HG03064 (cell line): Measurements from ENCODE around the gene ADPRHL1.
"Not testable (repeated sequence)": the region's sequence is repeated elsewhere in the genome, so short reads cannot be mapped to it uniquely, and the experiment has no call there.

ENCODE experiments used
- ATAC-seq: cut with Tn5 transposase; IDR thresholded peaks from one replicate; pipeline ENCODE4 v1.9.1; 2021; ENCODE audit warnings: low read depth; ENCODE audit not compliant: unreplicated experiment

Gene ADPRHL1

DNA sequence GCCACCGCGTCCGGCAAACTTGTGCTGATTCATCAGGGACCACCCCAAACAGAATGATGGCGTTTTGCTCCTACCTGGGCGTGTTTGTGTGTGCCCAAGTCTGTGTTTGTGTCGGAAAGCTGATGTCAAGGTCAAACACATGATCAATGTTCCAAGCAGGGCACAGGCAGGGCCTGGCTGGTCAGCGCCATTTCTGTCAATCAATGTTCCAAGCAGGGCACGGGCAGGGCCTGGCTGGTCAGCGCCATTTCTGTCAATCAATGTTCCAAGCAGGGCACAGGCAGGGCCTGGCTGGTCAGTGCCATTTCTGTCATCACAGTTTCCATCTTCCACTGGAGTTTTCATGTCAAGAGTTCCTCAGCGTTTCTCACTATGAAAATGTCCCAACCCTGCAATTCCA lies 74.5 kb downstream of the ADPRHL1 start:
- no peak for ATAC-seq

DNA sequence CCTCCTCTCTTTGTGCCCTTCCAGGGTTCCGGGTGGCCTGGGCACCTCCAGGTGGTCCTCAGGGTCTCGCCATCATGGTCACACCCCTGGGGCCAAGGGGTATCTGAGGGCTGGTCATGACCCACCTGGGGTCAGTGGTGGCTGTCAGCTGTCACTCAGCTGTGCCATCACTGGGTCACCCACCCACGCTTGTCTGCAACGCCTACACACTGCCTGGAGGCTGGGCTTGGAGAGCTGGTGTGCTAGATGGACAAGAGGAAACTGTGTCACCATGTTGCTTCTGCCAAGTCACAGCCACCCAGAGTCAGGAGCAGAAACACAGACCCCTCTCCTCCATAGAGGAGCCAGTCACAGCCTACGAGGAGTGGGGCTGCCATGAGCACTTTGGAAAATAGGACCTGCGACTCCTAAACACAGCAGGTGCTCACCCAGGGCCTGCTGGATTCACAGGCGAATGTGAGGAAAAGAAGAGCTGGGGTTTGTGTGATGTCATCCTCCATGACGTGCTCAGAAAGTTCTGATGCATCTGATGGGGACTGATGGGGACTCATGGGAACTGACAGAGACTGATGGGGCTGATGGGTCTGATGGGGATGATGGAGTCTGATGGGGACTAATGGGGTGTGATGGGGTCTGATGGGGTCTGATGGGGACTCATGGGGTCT lies 78.6 kb downstream of the ADPRHL1 start:
- ATAC-seq: no peak

DNA sequence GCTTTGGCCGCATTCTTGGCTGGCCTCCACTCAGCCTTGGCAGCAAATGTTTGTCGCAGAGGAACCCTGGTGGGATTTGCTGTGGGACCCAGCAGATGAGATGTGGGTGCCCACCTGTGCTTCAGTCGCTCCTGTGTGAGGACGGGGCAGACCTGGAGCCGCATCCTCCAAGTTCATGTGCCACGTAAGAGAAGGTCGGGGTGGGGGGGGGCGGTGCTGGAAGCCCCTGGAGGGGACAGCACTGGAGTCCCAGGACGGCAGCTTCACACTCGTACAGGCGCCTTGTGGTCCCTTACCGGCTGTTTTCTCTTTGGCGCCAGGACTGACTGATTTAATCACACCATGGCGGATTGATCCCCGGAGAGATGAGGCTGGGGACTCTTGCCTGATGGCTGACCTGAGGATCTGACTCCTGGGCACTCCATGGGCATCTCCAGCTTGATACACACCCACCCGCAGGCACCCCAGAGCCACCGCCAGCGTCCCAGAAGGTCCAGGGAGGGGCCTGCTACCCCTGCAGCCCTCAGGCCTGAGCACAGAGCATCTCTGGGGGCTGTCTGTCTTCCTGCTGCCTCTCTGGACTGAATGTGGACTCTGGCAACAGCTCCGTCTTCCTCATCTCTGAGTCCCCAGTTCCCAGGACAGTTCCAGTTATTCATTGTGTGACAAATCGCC lies 79.3 kb downstream of the ADPRHL1 start:
- ATAC-seq: no peak

DNA sequence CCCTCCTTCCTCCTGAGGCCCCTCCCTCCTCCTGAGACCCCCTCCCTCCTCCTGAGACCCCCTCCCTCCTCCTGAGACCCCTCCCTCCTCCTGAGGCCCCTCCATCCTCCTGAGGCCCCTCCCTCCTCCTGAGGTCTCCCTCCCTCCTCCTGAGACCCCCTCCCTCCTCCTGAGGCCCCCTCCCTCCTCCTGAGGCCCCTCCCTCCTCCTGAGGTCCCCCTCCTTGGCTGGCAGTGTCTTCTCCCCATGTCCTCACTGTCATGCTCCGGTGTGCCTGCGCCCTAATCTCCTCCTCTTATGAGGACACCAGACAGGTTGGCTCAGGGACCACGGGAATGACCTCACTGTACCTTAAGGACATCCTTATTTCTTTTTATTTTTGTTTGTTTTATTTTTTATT lies 81.6 kb downstream of the ADPRHL1 start:
- not testable (repeated sequence) for ATAC-seq

DNA sequence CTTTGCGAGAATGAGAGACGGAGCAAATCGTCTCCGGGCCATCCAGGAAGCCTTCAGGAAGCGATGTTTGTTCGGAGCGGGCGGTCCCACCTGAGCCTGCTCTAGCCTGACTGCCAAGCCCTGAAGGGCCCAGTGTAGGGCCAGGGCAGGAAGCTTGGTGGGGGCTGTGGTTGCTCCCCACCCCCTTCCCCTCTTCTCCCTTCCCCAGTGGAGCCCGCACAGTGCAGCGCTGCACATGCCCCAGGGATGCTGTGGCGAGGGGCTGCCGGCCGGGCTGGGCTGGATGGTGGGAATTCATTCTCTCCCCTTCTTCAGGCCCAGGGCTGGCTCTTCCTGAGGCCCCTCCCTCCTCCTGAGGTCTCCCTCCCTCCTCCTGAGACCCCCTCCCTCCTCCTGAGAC lies 82.2 kb downstream of the ADPRHL1 start:
- no peak for ATAC-seq

DNA sequence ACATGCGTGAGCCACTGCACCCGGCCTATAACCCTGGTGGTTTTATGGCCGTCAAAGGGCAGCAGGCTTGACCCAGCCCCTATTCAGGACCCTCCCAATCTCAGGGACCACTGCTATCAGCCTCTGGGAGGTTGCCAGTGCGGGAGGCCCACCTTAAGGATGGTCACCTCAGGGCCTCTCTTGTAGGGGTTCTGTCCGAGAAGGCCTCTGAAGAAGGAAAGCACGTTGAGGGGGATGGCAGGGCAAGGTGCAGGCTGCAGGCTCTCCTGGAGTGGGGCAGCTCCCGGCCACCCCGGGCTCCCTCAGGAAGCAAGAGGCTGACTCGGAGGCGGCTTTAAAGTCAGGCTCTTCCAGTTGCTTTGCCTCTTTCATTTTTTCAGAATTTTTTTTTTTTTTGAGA lies 83.4 kb downstream of the ADPRHL1 start:
- ATAC-seq: no peak

DNA sequence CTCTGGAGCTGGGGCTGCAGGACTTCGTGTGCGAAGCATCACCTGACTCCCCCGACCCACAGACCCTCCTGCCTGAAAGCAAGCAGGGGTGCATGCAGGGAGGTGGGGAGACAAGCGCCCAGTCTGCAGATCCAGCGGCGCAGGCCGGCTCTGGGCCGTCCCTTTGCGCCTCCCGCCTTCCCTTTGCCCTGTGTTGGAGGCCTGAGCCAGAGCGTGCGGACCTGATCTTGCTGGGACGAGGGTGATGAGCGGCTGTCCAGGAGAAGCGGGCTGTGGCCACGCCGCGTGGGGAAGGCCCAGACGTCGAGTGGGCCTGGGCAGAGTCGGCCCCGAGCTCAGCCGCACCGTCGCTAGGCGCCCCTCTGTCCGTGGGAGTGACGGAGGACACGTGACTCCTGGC lies 84.1 kb downstream of the ADPRHL1 start:
- ATAC-seq: no peak

DNA sequence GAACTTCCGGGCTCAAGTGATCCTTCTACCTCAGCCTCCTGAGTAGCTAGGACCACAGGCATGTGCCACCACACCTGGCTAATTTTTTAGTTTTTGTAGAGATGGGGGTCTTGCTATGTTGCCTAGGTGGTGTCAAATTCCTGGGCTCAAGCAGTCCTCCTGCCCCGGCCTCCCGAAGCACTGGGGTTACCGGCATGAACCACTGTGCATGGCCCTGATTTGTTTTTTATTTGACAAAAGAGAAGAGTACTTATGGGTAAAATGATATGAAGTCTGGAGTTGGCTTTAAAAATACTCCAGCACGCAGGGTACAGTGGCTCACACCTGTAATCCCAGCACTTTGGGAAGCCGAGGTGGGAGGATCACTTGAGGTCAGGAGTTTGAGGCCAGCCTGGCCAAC lies 84.9 kb downstream of the ADPRHL1 start:
- ATAC-seq: not testable (repeated sequence)

DNA sequence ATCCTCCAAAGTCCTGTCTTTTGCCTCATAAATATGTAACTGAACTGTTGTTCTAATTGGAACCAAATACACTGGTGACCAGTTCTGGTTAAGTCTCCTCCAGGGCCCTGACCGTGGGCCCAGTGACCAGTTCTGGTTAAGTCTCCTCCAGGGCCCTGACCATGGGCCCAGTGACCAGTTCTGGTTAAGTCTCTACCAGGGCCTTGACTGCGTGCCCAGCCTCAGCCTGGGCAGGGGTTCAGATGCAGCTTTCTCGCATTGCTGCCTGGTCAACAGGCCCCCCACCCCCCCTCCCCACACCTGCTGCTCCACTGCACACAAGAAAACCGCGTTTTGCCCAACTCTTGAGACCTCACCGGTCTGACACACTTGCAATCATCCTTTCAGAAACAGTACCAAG lies 85.5 kb downstream of the ADPRHL1 start:
- no peak for ATAC-seq

DNA sequence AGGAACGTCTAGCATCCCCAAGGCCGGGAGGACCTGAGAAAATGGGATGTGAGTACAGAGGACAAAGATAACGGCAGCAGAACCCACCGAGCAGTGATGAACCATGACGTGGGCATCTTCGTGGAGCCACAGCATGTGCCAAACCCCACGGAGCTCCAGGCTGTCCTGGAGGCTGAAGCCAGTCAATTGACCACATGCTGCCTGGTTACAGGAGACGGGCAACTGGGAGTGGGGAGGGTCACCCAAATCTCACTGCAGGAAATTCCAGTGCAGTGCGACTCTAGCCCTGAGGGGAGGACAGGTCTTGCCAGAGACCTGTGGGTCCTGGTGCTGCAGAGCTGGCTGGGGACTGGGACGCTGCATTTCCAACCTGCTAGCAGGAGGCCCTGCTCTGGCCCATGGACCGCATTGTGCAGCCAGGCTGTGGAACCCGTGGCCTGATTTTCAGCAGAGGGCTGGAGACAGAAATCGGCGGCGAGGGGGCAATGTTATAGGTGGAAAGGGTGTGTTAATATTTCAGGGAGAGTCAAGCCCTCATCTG lies 86.2 kb downstream of the ADPRHL1 start:
- no peak for ATAC-seq

DNA sequence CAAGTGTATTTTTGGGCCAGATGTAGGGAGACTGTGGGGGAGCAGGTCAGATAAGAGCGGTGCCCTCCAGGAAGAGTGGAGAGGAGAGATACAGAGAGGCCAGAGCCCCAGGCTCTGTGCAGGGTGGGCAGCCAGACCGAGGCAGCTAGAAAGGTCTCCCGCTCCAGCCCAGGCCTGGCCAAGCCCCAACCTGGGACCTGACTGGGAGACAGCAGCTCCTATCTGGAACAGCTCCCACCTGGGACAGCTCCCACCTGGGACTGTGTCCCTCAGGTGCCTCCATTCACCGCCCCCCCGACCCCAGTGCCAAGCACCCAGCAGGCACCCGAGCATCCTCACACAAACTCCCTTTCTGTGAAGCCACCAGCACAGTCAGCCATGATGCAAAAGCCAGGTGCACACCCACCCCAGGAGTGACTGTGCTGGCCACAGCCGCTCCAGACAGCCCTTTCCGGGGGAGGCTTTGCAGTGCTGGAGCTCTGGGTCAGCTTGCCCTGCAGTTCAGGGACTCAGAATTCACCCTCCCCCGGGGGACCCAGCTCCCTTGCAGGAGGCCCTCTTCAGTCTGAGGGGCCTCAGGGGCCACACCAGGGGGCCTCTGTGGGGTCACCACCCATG lies 87.2 kb downstream of the ADPRHL1 start:
- ATAC-seq: no peak

DNA sequence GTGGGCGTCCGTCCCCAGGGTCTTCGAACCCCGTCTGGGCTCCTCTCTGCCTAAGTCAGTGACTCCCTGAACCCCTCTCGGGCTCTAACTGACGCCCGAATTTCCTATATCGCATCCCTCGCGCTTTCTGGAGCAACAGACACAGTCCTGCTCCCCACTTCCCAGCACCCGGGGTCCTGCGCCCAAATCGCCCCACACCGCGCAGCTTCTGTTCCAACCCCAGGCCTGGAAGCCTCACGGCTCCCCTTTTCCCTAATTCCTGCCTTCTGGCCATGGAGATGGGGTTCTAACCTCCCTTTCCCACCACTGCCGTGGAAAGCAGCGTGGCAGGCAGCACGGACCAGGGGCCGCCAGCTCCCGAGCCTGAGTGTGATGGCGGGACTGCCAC lies 87.7 kb downstream of the ADPRHL1 start:
- ATAC-seq: no peak

DNA sequence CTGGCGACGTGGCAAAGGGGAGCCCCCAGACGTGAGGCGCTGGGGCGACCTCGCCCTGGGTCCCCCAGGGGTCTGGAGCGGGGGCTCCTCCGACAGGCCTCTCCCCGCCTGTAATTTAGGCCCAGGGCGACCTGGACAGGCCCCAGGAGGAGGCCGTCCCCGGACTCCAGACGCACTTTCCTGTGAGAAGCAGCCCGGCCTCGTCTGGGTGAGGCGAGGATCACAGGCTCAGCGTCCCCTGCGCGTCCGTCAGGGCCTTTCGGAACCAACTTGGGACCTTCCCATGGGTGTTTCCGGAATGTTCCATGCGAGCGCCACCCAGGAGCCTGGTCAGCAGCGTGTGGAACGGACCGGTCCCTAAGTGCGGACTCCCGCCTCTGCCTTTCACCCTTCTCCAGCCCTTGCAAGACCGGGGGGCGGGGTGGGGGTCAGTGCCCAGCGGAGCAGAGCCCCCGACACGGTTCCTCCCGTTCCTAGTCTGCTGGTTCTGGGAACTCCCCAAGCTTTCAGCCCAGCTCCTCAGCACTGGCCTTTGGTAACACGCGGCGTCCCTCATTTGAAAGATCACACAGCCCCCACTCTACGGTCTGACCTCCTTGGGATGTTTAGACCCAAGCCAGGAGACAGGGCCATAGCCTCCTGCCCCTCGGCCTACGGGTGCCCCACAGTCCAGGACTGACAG lies 88.2 kb downstream of the ADPRHL1 start:
- ATAC-seq: no peak

DNA sequence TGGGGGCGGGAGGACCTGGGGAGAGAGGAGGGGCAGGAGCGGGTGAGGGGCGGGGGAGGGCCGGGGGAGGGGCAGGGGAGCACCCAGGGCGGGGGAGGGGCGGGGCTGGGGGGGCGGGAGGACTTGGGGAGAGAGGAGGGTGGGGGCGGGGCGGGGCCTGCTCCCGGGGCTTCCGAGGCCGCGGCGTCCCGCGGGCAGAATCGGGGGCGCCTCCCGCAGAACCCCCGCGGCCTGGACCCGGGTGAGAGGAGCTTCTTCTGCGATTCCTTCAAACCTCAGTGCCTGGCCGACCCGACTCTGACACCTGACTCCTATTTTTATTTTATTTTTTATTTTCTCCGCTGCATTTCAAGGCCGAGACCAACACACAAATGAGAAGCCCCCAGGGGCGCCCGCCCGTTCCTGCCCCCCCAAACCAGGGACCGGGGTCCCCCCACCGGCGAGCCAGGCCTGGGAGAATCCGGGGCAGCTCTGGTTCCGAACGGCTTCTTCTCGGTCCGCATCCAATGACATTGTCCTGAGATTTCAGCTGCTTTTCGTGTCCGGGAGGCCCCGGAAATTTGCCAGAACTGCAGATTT lies 88.9 kb downstream of the ADPRHL1 start:
- ATAC-seq: no peak

DNA sequence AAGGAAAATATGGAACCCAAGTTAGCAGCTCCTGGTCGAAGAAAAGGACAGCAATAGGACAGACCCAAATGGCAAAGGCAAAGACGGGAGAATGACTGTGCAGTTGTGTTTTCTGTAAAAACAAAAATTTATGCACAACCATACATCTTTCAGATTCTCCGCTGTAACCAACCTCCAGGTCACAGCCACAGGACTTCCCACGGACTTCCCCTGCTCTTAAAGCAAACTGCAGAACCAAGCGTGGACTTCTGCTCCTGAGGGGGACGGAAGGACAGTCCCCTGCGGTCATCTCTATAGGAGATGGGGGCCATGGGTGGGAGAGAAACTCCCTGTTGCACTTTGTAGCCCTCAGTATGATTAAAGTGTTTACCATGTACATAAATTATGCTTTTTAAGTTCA lies 91.9 kb downstream of the ADPRHL1 start:
- ATAC-seq: no peak

DNA sequence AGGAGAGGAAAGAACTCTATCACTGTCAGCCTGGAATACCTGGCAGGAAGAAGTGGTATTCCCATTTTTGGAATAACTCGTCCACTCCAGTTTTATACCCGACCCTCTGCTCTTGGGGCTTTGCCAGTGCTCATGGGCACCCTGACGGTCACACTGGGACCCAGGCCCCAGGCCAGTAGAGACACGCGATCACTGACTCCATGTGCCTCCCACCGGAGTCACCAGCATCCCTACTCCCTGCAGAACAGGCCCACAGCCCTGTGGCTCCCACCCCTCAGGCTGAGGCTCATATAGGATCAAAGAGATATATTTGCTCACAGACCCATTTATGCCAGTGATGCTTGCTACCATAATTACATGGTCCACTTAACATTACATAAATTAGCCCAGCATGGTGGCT lies 92.8 kb downstream of the ADPRHL1 start:
- ATAC-seq: no peak

DNA sequence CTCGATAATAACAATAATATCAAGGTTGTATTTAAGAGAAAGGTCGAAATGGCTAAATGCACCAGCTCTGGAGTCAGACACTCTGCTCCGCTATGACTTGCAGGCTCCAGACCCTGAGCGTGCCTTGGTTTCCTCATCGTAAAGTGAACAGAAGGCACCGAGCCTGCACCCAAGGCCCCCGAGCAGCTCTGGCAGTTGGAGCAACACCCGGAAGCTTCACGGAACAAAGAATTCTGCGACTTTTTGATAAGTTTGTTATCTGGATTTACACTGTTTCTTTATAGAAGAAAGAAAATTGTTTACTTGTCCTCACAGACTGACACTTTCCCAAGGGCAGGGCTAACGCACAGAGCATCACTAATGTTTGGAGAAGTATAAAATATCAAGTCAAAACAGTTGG lies 93.7 kb downstream of the ADPRHL1 start:
- no peak for ATAC-seq

DNA sequence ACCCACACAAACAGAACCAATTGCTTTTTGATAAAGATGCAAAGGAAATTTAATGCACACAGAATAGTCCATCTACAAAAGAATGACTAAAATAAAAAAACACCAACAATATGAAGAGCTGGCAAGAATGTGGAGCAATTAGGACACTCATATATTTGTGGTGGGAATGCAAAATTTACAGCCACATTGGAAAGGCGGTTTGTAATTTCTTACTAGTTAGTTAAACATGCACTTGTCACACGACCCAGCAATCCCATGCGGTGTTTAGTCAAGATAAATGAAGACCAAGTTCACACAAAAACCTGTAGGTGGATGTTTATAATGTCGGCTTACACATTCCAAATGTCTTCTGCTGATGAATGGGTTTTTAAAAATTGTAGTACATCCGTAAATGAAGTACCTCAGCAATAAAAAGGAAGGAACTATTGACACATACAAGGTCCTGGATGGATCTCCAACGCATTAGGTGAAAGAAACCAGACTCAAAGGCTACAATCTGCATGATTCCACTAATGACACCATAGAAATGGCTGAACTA lies 94.6 kb downstream of the ADPRHL1 start:
- ATAC-seq: no peak

DNA sequence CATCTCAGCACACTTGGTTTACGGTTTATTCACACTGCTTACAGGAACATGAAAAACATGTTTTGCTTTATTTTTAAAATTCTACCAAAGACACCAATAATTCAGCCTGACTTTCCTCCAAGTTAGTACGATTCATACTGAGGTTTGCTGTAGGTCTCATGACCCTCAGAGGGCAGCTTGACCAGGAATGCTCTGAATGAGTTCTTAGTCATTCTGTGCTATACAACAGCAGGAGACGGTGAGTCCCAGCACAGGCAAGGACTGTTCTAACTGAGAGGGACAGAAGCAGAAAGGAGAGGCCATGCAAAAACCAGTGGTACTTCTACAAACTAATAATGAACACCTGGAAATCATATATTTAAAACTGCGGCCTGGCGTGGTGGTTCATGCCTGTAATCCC lies 95.8 kb downstream of the ADPRHL1 start:
- no peak for ATAC-seq

DNA sequence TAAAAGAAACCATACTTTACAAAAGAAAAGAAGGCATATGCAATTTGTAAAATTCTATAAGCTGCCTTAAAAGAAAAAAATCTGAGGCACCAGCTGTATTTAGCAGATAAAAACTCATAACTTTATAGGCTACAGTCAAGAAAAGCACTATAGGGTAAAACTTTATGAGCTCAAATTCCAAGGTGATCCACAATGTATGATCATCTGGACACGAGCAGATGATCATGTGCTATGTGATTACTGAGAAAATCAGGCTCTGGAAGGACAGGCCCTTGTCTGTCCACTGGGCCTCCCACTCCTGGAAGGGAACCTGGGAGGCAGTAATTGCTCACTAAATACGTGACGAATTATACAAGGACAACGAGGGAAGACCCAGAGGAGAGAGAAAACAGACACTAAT lies 96.7 kb downstream of the ADPRHL1 start:
- ATAC-seq: no peak

DNA sequence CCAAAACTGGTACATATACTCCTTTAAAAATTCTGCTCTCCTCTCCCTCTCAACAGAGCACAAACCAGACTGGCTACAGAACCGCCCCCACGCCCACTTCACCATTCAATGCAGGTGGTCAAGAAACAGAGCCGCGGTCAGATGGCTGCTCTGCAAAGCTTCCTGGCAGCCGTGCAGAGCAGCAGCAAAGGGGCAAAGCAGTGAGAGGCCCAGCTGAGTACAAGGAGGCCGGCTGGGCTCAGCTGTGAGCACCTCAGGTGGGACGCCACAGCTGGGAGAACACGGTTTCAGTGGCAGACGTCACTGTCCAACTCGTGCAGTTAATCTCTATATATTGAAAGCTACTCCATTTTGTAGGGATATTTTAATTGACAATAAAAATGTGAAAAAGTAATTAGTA lies 97.7 kb downstream of the ADPRHL1 start:
- no peak for ATAC-seq
